ENCODE results near the gene HMX1. TPM values are rescaled to one million over a fixed set of nuclear protein-coding genes. Genes with fewer than 3 reads are reported as not detected.

HMX1 gene
- total RNA-seq, 1 experiment from 2014 or later, result not detected

DNA sequence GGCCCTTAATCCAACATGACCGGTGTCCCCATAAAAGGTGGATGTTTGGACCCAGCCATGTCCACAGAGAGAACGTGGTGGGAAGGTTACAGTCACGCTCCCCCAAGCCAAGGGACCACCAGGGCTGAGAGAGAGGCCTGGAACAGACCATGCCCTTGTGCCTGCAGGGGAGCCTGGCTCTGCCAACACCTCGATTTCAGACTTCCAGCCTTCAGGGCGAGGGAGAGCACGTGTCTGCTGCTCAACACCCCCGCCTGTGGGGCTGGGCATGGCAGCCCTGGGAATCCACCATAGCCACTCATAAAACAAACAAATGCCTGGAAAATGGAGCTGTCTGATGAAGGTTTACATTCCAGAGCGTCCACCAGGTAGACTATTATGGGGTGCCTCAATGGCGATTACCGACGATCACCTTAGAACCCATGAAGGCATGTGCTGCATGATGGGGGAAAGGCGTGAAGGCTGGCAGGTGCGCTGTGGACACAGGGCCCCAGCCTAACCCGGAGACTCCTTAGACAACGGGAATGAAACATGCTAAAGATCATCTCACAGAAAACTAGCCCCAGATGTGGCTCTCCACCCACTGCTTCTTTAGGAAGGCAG is 42.3 kb upstream of the HMX1 start:
- intact Hi-C loops (cut with micrococcal nuclease), result no loop called here
- no peaks in the 10 kb centered on the region for H3K27me3 ChIP-seq (ENCODE audit: low read length)

DNA sequence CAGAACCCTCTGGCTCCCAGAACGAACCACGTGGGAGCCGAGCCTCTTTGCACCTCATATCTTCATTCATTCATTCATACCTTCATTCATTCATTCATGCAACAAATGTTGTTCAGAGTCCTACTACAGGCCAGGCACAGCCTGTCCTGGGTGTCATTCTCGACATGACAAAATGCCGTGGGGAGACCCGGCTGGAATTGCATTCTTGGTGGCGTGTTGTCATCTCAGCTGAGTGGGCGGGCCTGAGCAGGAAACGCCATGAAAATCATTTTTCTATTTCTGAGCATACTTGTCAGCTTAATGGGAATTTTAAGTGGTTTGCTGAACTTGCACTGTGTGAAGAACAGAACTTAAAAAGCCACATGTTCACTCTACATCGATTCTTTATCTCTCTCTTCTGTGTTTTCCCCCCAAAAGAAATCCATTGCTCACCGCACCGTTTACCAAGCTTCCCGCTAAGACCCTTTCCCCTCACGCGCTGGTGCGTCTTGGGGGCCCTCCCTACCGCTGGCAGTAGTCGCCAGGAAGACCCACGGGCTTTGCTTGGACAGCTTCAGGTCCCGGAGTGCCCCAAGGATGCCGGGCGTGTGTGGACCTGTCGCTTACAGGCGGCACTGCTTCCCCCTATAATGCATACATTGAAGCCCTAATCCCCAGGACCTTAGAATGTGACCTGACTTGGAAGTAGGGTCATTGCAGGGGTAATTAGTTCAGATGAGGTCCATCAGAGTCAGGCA is 41.6 kb upstream of the HMX1 start:
- no peak overlapping the region for H3K9ac ChIP-seq (ENCODE audit: low read length)
- TF ChIP-seq, protein P1, sequence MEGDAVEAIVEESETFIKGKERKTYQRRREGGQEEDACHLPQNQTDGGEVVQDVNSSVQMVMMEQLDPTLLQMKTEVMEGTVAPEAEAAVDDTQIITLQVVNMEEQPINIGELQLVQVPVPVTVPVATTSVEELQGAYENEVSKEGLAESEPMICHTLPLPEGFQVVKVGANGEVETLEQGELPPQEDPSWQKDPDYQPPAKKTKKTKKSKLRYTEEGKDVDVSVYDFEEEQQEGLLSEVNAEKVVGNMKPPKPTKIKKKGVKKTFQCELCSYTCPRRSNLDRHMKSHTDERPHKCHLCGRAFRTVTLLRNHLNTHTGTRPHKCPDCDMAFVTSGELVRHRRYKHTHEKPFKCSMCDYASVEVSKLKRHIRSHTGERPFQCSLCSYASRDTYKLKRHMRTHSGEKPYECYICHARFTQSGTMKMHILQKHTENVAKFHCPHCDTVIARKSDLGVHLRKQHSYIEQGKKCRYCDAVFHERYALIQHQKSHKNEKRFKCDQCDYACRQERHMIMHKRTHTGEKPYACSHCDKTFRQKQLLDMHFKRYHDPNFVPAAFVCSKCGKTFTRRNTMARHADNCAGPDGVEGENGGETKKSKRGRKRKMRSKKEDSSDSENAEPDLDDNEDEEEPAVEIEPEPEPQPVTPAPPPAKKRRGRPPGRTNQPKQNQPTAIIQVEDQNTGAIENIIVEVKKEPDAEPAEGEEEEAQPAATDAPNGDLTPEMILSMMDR (conservative IDR thresholded peaks at IDR 0.05; ENCODE audit: low read depth, low read length), result no peak
- TF ChIP-seq EZH2phosphoT487 (IDR thresholded peaks at IDR 0.05; ENCODE audit: borderline replicate concordance, low read length) (no peak), EZH2 (IDR thresholded peaks at IDR 0.05; ENCODE audit: low read length, unreplicated experiment) (no peak)
- no peak overlapping the region for H3K27ac ChIP-seq (ENCODE audit: low read length)
- BruUV-seq (replicated peaks), result no TSS peak
- H2AFZ ChIP-seq (ENCODE audit: low read length), result no peak overlapping the region
- no peaks in the 10 kb centered on the region for H3F3A ChIP-seq (ENCODE audit: low read length, unreplicated experiment)
- intact Hi-C loops (cut with micrococcal nuclease), result no loop called here
- DNase-seq, result no peak
- H3K36me3 ChIP-seq (ENCODE audit: low read depth, low read length), result no peaks in the 10 kb centered on the region
- H3K79me2 ChIP-seq (ENCODE audit: low read length), result no peaks in the 10 kb centered on the region
- ChIA-PET CTCF (no interaction called here), POLR2A (ENCODE audit: unreplicated experiment) (no interaction called here)
- no peaks in the 10 kb centered on the region for H3K9me3 ChIP-seq (ENCODE audit: low read length)
- no peak overlapping the region for H3K4me2 ChIP-seq (ENCODE audit: low read length)
- 0 out of 2 replicates have a peak, but pooled peaks cover under 1% of the 10 kb centered on the region for H3K27me3 ChIP-seq (ENCODE audit: low read length)
- no peaks in the 10 kb centered on the region for H4K20me1 ChIP-seq (ENCODE audit: low read length)
- no peak overlapping the region for H3K4me3 ChIP-seq (ENCODE audit: low read length)
- ATAC-seq, result no peak
- no peaks in the 10 kb centered on the region for H3K9me2 ChIP-seq (replicated peaks; ENCODE audit: low read length)
- H3K4me1 ChIP-seq (ENCODE audit: insufficient read depth, low read length), result no peaks in the 10 kb centered on the region

More for the DNA sequence above, 42.3 kb upstream of the HMX1 start:
- Histone ChIP-seq H3K27ac (ENCODE audit: low read length) (no peak overlapping the region), H3K4me3 (ENCODE audit: low read length) (no peak overlapping the region), H3K36me3 (ENCODE audit: low read depth, low read length) (no peaks in the 10 kb centered on the region), H3K79me2 (ENCODE audit: low read length) (no peaks in the 10 kb centered on the region), H3K9me3 (ENCODE audit: low read length) (no peaks in the 10 kb centered on the region), H2AFZ (ENCODE audit: low read length) (no peak overlapping the region), H3K9ac (ENCODE audit: low read length) (no peak overlapping the region), H3F3A (ENCODE audit: low read length, unreplicated experiment) (no peaks in the 10 kb centered on the region), H3K4me2 (ENCODE audit: low read length) (no peak overlapping the region), H3K4me1 (ENCODE audit: insufficient read depth, low read length) (no peaks in the 10 kb centered on the region), H4K20me1 (ENCODE audit: low read length) (no peaks in the 10 kb centered on the region), H3K9me2 (replicated peaks; ENCODE audit: low read length) (no peaks in the 10 kb centered on the region)
- ChIA-PET POLR2A (ENCODE audit: unreplicated experiment) (no interaction called here), CTCF (no interaction called here)
- ATAC-seq (no peak), DNase-seq (no peak)
- TF ChIP-seq, protein P1 (conservative IDR thresholded peaks at IDR 0.05; ENCODE audit: low read depth, low read length), result no peak
- TF ChIP-seq EZH2phosphoT487 (IDR thresholded peaks at IDR 0.05; ENCODE audit: borderline replicate concordance, low read length), result no peak
- no peak for TF ChIP-seq EZH2 (IDR thresholded peaks at IDR 0.05; ENCODE audit: low read length, unreplicated experiment)
- BruUV-seq (replicated peaks), result no TSS peak

DNA sequence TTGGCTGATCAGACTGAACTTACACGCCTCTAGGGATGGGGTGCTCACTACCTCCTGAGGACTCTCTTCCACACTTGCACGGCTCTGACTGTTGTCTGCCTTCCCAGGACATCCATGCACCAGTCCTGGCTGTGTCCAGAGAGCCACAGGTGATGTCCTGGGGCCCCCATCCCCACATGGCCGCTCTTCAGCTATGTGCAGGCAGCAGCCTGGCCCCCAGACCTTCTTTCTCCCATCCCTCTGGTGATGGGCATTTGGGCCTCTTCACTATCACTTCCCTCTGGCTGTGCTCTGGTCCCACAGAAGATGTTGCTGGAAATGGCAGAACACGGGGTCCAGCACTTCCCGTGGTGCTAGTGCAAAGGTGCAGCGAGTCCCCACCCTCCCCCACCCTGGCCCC is 40.9 kb upstream of the HMX1 start:
- no peaks in the 10 kb centered on the region for H3K36me3 ChIP-seq (ENCODE audit: low read depth, low read length)
- H3K4me3 ChIP-seq (ENCODE audit: low read length), result no peak overlapping the region
- no peaks in the 10 kb centered on the region for H3K79me2 ChIP-seq (ENCODE audit: low read length)
- no peak overlapping the region for H2AFZ ChIP-seq (ENCODE audit: low read length)
- no peaks in the 10 kb centered on the region for H4K20me1 ChIP-seq (ENCODE audit: low read length)
- ChIA-PET CTCF (no interaction called here), POLR2A (ENCODE audit: unreplicated experiment) (no interaction called here)
- H3K9me3 ChIP-seq (ENCODE audit: low read length), result no peaks in the 10 kb centered on the region
- H3K27me3 ChIP-seq (ENCODE audit: low read length), result peaks cover 9% of the 10 kb centered on the region; the same call in 1 of the 2 replicates
- intact Hi-C loops (cut with micrococcal nuclease), result no loop called here
- H3K9ac ChIP-seq (ENCODE audit: low read length), result no peak overlapping the region
- no peaks in the 10 kb centered on the region for H3K4me1 ChIP-seq (ENCODE audit: insufficient read depth, low read length)
- H3K9me2 ChIP-seq (replicated peaks; ENCODE audit: low read length), result no peaks in the 10 kb centered on the region
- DNase-seq, result no peak
- TF ChIP-seq, protein P1 (conservative IDR thresholded peaks at IDR 0.05; ENCODE audit: low read depth, low read length), result no peak
- no peak for TF ChIP-seq EZH2 (IDR thresholded peaks at IDR 0.05; ENCODE audit: low read length, unreplicated experiment)
- no peak for TF ChIP-seq EZH2phosphoT487 (IDR thresholded peaks at IDR 0.05; ENCODE audit: borderline replicate concordance, low read length)
- H3K27ac ChIP-seq (ENCODE audit: low read length), result no peak overlapping the region
- BruUV-seq (replicated peaks), result no TSS peak
- no peaks in the 10 kb centered on the region for H3F3A ChIP-seq (ENCODE audit: low read length, unreplicated experiment)
- no peak overlapping the region for H3K4me2 ChIP-seq (ENCODE audit: low read length)
- ATAC-seq, result no peak
